ENCODE results near the gene SERGEF. TPM values are rescaled to one million over a fixed set of nuclear protein-coding genes. Genes with fewer than 3 reads are reported as not detected.

The SERGEF gene
- total and polyA plus RNA-seq, 4 donors, result 20.2 to 85.0 (median 26.9) TPM

DNA sequence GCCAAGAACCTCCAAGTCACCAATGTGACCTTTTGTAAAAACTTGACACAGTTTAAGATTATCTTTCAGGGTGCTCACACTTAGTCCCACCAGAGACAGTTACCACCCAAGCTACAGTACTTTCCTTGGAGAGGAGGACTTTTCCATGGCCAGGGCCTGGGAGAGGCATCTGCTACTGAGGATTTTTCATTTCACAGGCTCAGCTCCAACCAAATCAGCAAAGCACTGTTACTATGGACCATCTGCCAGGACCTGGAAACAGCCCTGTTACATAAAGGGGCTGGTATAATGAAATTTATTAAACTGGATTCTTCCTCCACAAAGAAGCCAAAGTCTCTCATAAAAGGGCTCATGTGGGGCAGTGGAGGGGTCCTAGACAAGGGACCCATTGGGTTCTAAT is 38.6 kb downstream of the SERGEF start:
- DNase-seq (no peak), ATAC-seq (ENCODE audit: insufficient read depth, low FRiP score) (no peak)
- no peaks in the 10 kb centered on the region for H3K4me1 ChIP-seq (ENCODE audit: control insufficient read depth in 5 of 5, insufficient read depth in 5 of 5, low read length in 5 of 5)
- TF ChIP-seq CTCF (IDR thresholded peaks at IDR 0.05; ENCODE audit: control extremely low read depth, extremely low read depth), result no peak
- H3K36me3 ChIP-seq (ENCODE audit: control insufficient read depth in 4 of 4, insufficient read depth in 4 of 4, low read length in 4 of 4), result peaks cover 0 to 7% (median 3%) of the 10 kb centered on the region in 4 donors
- no peak overlapping the region for H3K4me3 ChIP-seq
- no peak overlapping the region for H3K9ac ChIP-seq (ENCODE audit: insufficient read depth in 1 of 2, low read length in 2 of 2)
- H3K27ac ChIP-seq (ENCODE audit: low read depth in 1 of 2, low read length in 1 of 2), result no peak overlapping the region
- no peaks in the 10 kb centered on the region for H3K9me3 ChIP-seq (ENCODE audit: control insufficient read depth in 4 of 4, insufficient read depth in 3 of 4, low read length in 3 of 4)
- no peaks in the 10 kb centered on the region for H3K27me3 ChIP-seq (ENCODE audit: control insufficient read depth in 3 of 3, insufficient read depth in 3 of 3, low read length in 2 of 3)

- WGBS, 2 donors, result 63 to 84% methylated on average over 5 of the region's 5 CpGs
- no peak overlapping the region for H3K9ac ChIP-seq (ENCODE audit: insufficient read depth in 1 of 2, low read length in 2 of 2)
- H3K36me3 ChIP-seq (ENCODE audit: control insufficient read depth in 4 of 4, insufficient read depth in 4 of 4, low read length in 4 of 4), result peaks cover 0 to 6% (median 3%) of the 10 kb centered on the region in 4 donors
- no peak overlapping the region for H3K4me3 ChIP-seq
- TF ChIP-seq CTCF (IDR thresholded peaks at IDR 0.05; ENCODE audit: control extremely low read depth, extremely low read depth), result no peak
- no peaks in the 10 kb centered on the region for H3K9me3 ChIP-seq (ENCODE audit: control insufficient read depth in 4 of 4, insufficient read depth in 3 of 4, low read length in 3 of 4)
- ATAC-seq (ENCODE audit: insufficient read depth, low FRiP score) (peak; percentile 34), DNase-seq (peak; percentile 51 to 72 (median 61))
- H3K27ac ChIP-seq (ENCODE audit: low read depth in 1 of 2, low read length in 1 of 2), result no peak overlapping the region
- H3K4me1 ChIP-seq (ENCODE audit: control insufficient read depth in 5 of 5, insufficient read depth in 5 of 5, low read length in 5 of 5), result no peaks in the 10 kb centered on the region
- H3K27me3 ChIP-seq (ENCODE audit: control insufficient read depth in 3 of 3, insufficient read depth in 3 of 3, low read length in 2 of 3), result no peaks in the 10 kb centered on the region
These were observed 39.9 kb downstream of the SERGEF start for GRCh38 chr11:17972987-17973386.

DNA sequence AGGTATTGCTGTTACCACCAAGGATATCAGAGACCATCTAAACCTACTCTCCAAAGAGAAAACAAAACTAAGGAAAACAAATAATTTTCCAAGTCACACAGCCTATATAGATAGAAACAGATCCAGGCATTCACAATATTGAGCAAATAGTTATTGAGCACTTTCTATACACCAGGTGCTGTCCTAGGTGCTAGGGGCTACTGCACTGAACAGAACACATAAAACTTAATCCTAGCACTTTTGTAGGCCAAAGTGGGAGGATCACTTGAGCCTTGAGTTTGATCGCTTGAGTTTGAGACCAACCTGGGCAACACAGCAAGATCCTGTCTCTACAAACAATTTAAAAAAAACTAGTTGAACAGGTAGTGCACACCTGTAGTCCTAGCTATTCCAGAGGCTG is 44.6 kb downstream of the SERGEF start:
- Histone ChIP-seq H3K36me3 (ENCODE audit: control insufficient read depth in 4 of 4, insufficient read depth in 4 of 4, low read length in 4 of 4) (peaks cover 0 to 3% (median 3%) of the 10 kb centered on the region in 4 donors), H3K9ac (ENCODE audit: insufficient read depth in 1 of 2, low read length in 2 of 2) (no peak overlapping the region), H3K27ac (ENCODE audit: low read depth in 1 of 2, low read length in 1 of 2) (no peak overlapping the region), H3K9me3 (ENCODE audit: control insufficient read depth in 4 of 4, insufficient read depth in 3 of 4, low read length in 3 of 4) (peaks cover 0 to 3% (median 0%) of the 10 kb centered on the region in 4 donors), H3K4me1 (ENCODE audit: control insufficient read depth in 5 of 5, insufficient read depth in 5 of 5, low read length in 5 of 5) (no peaks in the 10 kb centered on the region), H3K4me3 (no peak overlapping the region), H3K27me3 (ENCODE audit: control insufficient read depth in 3 of 3, insufficient read depth in 3 of 3, low read length in 2 of 3) (no peaks in the 10 kb centered on the region)
- no peak for TF ChIP-seq CTCF (IDR thresholded peaks at IDR 0.05; ENCODE audit: control extremely low read depth, extremely low read depth)
- ATAC-seq (ENCODE audit: insufficient read depth, low FRiP score), result no peak
- 95 to 97% methylated on average over 1 of the region's 1 CpG for WGBS, 2 donors
- no peak for DNase-seq

DNA sequence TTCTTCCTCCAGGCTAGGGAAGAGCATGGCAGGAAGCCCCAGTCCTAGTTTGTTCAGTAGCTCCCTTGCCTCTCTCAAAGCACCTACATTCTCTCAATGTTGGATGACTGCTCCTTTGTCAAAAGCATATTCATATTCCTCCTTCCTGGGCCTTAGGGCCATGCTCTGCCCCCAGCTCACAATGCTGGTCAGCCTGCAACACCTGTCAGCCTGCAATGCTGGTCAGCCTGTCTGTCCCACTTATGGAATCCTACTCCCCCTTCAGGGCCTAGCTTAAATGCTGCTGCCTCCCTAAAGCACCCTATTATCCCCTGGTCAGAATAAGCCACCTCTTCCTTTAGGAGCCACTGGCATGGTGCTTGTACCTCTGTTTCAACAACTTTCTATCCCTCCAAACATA is 45.2 kb downstream of the SERGEF start:
- no peak overlapping the region for H3K9ac ChIP-seq (ENCODE audit: insufficient read depth in 1 of 2, low read length in 2 of 2)
- no peak overlapping the region for H3K4me3 ChIP-seq
- no peak overlapping the region for H3K27ac ChIP-seq (ENCODE audit: low read depth in 1 of 2, low read length in 1 of 2)
- ATAC-seq (ENCODE audit: insufficient read depth, low FRiP score), result no peak
- H3K27me3 ChIP-seq (ENCODE audit: control insufficient read depth in 3 of 3, insufficient read depth in 3 of 3, low read length in 2 of 3), result no peaks in the 10 kb centered on the region
- peaks cover 0 to 3% (median 3%) of the 10 kb centered on the region in 4 donors for H3K36me3 ChIP-seq (ENCODE audit: control insufficient read depth in 4 of 4, insufficient read depth in 4 of 4, low read length in 4 of 4)
- DNase-seq, result no peak
- no peaks in the 10 kb centered on the region for H3K4me1 ChIP-seq (ENCODE audit: control insufficient read depth in 5 of 5, insufficient read depth in 5 of 5, low read length in 5 of 5)
- peaks cover 0 to 3% (median 0%) of the 10 kb centered on the region in 4 donors for H3K9me3 ChIP-seq (ENCODE audit: control insufficient read depth in 4 of 4, insufficient read depth in 3 of 4, low read length in 3 of 4)
- TF ChIP-seq CTCF (IDR thresholded peaks at IDR 0.05; ENCODE audit: control extremely low read depth, extremely low read depth), result no peak

Measured in lung (tissue), 12 donors.